Measurements from ENCODE around the gene CLSTN3.
"Not testable (repeated sequence)": the region's sequence is repeated elsewhere in the genome, so short reads cannot be mapped to it uniquely, and the experiment has no call there.

CLSTN3 gene

DNA sequence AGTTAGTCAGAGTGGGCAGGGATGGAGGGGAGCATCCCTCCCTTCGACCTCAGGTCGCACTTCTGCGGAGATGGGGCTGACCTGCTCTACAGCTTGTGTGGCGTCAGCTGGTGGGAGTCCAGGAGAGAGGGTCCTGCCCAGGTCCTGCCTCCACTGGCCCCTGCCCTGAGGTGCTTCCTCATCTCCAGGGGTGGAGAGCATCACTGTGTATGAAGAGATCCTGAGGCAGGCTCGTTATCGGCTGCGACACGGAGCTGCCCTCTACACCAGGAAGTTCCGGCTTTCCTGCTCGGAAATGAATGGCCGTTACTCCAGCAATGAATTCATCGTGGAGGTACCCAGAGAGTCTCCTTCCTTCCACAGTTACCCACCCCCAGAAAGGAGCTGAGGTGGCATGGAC, 20.2 kb downstream of the CLSTN3 start:
- DNase-seq (ENCODE audit: low spot score): no peak

DNA sequence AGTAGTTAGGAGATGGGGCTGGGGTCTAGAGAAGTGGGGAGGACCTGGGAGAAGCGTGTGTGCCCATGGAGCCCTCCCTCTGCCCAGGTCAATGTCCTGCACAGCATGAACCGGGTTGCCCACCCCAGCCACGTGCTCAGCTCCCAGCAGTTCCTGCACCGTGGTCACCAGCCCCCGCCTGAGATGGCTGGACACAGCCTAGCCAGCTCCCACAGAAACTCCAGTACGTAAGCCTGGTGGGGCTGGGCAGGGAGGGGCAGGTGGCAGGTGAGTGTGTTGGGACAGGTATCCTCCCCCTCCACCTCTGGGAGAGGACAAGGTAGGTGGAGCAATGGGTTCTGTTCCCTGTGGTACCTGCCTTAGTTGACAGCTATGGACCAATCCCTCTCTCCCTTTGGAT, 20.7 kb downstream of the CLSTN3 start:
- no peak for DNase-seq (ENCODE audit: low spot score)

DNA sequence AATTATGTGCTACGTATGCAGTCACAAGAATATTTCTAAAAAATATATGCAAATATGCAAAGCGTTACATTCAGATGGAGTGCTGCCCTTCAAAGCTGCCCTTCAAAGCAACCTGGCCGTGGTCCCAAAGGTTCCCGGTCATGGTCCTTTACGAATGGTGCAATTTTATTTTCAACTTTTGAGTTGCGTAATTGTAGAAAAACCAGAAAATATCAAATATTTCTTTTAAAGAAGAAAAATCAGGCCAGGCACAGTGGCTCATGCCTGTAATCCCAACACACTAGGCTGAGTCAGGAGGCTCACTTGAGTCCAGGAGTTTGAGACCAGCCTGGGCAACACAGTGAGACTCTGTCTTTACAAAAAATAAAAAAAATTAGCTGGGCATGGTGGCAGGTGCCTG, 21.4 kb downstream of the CLSTN3 start:
- no peak for DNase-seq (ENCODE audit: low spot score)

DNA sequence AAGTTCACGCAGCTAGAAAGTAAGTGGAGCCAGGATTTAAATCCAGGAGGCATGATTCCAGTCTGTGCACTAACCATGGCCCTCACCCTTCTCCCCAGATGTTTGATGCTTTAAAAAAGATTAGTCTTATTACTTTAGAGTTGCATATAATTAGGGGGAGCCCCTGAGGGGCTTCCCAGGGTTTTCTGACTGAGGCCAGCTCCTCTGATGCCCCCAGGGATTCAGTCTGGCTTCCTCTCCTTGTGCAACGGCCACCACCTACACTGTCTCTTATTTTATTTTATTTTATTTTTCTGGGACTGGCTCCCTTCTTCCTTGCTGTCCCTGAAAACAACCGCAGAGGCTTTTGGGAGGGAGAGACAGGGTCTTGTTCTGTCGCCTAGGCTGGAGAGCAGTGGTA, 22.6 kb downstream of the CLSTN3 start:
- DNase-seq (ENCODE audit: low spot score): no peak

DNA sequence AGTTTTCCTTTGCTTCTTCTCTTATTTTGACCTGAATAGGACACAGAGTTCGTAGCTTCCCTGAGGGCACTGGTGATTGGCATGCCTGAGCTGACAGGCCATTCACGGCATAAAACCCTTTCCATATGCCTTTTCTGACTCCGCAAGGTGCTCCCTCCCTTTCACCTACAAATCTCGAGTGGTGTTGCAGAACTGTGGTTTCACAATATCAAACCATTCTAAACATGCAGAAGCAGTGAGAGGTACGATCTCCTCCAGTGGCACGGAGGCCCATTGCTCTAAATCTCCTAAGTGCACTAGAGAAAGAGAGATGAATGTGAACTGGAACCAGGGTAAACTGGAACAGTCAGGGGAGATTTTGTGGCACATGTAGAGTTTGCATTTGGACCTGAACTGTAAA, 23.9 kb downstream of the CLSTN3 start:
- no peak for DNase-seq (ENCODE audit: low spot score)

DNA sequence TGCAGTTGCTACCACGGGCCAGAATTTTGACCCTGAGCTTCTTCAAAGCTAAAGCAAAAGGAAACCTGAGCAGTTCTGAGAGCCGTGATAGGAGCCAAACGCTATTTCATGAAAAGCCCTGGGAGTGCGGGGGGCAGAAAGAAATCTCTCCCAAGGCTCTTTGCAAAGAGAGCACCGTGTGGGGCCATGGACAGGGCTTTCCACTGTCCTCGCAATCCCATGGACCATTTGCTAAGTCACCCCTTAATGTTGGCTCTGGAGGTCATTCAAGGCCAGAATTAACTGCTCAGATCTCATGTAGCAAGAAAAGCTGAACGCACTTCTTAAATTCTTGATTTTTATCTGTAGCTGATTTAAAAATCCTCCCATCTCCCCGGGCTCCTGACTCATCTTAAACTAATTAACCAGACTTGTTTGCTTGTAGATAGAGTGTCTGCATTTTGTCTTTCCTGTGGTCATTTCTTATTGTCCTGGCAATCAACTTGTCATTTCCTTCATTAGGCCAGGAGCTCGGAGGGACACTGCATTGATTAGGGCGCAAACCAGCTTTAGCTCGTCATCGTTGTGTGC, 24.8 kb downstream of the CLSTN3 start:
- no peak for DNase-seq (ENCODE audit: low spot score)

DNA sequence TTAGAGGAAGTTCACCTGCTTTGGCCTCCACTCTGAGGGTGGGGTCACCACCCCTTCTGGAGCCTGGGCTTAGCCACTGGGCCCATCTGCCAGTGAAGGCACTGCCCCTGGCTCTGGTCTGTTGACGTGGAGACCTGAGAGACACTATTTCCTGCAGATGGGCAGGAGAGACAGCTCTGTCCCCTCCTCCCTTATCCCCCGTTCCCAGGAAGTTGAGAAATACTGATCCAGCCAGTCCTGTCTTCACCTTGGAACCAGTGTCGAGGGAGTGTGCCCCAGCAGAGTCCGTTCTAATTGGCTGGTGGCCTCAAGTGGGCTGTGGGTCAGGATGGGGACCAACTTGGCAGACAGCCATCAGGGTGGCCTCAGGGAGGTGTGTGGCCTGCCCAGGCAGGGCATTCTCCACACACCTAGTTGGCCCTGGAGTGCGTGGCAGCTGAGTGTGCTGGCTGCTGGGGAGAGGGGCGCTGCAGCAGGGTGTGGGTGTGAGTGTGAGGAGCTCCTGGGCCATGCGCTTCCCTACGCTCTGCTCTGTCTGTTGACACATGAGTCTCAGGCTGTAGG, 25.4 kb downstream of the CLSTN3 start:
- DNase-seq (ENCODE audit: low spot score): no peak

DNA sequence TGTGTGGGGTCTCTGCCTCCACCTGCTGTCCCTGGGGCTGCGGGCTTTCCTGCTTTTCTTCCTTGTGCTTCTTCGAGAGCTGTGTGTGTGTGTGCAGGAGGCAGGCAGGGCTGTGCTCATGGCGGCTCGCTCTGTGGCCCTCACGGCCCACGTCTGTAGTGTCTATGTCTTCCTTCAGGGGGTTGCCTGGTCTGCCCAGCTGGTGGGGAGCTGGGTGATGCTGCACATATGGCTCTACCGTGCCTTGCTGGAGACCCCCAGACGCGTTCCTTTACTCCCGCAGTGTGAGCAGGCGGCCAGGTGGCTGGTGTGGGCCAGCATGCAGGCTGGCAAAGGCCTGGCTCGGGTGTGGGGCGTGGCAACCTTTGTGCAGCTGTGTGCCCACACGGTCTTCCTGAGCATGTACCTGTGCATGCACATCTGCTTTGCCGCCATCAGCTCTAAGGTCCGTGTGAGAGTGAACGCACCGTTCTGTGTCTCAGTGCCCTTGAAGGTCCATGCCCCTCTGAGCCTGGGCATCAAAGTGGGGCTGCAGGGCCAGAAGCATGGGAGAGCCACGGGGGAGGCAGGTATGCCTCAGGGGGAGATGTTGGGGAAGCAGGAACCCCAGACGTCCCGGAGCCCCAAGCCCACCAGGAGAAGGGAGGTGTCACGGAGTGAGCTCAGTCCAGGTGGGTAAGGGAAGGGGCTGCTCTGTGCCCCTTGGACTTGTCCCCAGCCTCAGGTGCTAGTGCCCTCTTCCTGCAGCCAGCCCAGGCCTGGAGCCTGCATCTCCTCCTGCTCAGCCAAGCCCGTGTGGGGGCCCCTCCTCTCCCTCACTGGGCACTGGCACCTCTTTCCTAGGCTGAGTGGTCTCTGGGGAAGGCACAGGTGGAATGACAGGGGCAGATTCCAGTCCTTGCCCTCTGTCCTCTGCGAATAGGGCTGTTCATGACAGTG, 26.4 kb downstream of the CLSTN3 start:
- no peak for DNase-seq (ENCODE audit: low spot score)

DNA sequence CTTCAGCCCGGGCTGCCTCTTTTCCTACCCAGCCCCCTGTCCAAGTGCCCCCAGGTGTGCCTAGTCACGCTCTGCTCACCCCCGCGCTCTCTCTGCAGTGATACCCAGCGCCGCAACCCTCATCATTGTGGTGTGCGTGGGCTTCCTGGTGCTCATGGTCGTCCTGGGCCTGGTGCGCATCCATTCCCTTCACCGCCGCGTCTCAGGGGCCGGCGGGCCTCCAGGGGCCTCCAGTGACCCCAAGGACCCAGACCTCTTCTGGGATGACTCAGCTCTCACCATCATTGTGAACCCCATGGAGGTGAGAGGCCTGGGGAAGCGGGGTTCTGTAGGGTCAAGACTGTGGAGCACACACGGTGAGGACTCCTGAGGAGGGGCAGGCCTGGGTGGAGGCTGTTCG, 27.2 kb downstream of the CLSTN3 start:
- DNase-seq (ENCODE audit: low spot score): no peak

DNA sequence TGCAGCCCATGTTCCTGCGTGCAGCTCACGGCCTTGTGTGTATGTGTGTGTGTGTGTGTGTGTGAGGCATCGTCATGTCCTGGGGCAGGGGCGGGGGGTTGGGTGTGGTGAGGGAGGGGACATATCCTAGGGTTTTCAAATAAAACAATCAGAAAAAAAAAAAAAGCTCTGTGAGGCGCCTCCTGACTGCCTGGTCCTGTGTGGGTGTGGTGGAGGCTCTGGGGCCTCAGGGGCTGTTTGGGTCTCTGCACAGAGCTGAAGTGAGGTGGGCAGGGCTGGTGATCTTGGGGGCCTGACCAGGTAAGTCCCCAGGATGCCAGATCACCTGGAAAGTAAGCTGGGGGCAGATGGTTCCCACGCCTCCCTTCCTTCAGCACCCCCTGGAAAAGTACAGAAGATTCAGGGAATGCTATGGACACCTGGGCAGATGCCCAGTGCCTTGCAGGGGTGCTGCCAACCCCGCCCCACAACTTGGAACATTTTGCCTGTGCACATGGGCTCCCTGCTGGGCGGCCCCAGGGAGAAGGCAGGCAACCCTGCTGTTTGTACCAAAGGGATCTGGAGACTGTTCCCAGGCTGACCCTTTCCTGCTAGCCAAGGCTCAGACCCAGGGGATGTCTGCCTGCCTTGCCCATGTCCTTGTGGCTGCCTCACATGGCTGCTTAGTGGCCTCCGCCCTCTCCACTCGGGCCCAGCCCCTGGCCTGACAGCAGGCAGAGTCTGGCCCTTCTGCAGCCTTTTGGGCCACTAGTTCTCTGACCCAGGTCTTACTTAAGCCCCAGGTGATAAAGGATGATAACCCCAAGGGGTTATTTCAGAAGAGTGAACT, 28.8 kb downstream of the CLSTN3 start:
- no peak for DNase-seq (ENCODE audit: low spot score)

DNA sequence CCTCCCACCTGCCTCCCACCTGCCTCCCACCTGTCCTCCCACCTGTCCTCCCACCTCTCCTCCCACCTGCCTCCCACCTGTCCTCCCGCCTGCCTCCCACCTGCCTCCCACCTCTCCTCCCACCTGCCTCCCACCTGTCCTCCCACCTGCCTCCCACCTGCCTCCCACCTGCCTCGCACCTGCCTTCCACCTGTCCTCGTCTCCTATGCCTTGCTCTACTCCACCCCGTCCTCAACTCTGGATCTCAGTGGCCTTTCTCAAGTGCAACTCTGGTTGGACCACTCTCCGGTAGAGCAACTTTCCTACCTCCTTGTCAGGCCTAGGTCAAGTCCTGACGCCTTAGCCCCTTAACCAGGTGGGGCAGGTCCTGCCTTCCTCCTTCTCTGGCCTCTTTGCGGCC, 30.0 kb downstream of the CLSTN3 start:
- no peak for DNase-seq (ENCODE audit: low spot score)

DNA sequence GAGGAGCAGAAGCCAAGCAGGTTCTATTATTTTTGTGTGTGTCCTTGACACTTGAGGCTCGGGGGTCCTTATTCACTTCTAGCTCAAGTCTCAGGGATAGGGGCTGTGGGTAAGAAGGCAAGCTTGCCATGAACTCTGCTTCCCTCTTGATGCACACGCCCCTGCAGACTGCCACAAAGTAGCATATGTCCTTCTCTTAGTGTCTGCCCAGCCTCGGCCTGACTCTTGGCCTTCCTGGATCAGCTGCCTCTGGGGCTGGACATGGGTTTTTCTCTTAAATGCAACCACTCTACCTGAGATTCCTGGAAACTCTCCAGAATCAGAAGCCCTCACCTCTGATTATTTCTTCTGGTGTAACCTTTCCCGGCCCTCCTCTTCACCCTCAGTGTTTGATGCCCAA, 31.2 kb downstream of the CLSTN3 start:
- DNase-seq (ENCODE audit: low spot score): no peak

DNA sequence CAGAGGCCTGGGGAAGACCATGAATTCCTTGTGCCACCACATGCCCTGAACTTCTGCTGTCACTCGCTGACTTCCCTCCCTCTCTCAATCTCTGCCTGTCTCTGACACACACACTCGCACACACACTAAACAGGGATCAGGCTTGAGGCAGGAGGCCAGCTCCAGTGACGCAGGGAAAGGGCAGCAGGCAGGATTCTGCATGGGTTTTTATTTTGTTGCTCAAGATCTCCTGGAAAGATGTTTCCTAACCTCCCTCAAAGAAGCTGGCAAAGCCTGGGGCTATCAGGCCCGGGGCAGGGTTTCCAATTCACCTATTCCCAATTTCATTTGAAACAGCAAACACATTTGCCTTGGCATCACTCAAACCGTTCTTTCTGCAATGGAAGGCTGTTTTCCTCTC, 31.6 kb downstream of the CLSTN3 start:
- DNase-seq (ENCODE audit: low spot score): no peak

DNA sequence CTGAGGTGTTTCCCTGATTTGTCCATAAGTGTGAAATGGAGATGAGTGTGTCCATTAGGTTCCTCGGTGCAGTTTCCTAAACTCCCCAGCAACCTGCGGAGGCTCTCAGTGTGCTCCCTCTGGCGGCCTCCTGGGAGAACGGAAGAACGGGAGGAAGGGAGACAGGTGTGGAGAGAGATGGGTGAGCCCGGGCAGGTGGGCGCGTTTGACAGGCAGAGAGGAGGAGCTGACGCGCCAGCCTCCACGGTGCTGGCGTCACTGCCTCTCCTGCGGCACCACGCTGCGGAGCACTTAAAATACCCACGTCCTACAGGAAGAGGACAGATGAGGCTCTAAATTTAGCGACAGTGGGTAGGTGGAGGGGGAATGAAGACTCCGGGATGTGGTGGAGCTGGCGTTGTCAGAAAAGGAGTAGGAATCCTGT, 32.5 kb downstream of the CLSTN3 start:
- no peak for DNase-seq (ENCODE audit: low spot score)

DNA sequence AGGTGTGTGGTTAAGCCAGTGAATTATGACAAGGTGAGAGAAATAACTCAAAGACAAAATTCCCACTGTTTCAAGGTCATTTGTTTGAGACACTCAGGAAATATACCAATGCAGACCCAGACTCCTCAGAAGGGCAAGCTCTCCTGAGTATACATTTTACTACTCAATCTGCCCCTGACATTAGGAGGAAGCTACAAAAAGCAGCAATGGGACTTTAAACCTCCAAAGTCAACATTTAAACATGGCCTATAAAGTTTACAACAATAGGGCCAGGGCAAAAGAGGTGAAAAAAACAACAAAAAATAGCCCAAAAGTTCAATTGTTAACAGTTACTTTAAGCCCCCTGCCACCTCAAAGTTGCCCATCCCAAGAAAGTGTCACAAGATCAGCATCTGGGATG, 39.8 kb downstream of the CLSTN3 start:
- DNase-seq (ENCODE audit: low spot score): no peak

DNA sequence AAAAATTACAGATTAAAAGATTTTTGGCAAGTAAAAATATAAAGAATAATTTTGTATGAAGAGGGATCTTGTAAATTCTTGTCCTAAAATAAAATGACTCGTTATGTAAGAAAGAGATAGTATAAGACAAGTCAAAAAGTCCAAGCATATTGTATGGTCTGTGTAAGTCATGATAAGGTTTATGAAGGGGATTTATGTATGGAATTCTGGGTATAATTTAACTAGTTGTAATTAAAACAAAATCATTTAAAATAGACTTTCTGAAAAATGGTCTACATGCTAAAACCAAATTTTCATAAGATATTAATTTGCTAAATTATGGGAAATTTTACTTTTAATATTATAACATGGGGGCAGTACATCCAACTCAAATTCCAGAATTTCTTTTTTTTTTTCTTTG, 41.7 kb downstream of the CLSTN3 start:
- no peak for DNase-seq (ENCODE audit: low spot score)

DNA sequence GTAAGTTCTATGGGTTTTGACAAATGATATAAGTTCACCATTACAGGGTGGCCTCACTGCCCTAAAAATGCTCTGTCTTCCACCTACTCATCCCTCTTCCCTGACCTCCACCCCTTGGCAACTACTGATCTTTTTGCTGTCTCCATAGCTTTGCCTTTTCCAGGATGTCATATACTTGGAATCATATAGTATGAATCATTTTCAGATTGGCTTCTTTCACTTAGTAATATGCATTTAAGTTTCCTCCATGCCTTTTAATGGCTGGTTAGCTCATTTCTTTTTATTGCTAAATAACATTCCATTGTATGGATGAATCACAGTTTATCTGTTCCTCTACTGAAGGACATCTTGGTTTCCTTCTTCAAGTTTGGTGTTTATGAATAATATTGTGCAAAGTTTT, 45.3 kb downstream of the CLSTN3 start:
- no peak for DNase-seq (ENCODE audit: low spot score)

DNA sequence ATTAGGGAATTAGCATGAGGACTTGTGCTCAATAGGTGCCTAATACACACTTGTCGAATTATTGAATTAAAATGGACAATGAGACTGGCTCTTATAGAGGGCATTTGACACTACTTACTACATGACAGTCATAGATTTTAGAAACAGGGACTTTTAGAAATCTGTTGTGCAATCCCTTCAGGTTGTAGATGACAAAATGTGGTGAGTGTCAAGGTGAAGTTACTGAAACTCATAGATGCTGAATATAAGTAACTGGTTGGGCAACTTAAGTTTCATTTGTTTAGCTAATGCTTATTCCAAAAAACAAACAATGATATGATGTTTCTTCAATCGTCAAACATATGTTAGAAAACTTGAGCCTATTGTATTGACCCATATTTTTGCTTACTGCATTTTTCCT, 46.4 kb downstream of the CLSTN3 start:
- no peak for DNase-seq (ENCODE audit: low spot score)

DNA sequence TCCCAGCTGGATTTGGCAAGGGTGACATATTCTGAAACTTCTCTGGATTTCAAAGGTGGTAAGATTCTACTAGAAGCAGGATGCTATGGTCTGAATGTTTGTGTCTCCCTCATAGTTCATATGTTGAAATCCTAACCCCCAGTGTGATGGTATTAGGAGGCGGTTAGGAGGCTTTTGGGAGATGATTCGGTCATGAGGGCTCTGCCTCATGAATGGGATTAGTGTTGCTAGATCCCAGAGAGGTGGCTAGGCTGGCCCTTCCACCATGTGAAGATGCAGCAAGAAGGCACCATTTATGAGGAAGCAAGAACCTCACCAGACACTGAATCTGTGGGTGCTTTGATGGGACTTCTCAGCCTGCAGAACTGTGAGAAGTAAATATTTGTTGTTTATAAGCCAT, 48.3 kb downstream of the CLSTN3 start:
- DNase-seq (ENCODE audit: low spot score): no peak

DNA sequence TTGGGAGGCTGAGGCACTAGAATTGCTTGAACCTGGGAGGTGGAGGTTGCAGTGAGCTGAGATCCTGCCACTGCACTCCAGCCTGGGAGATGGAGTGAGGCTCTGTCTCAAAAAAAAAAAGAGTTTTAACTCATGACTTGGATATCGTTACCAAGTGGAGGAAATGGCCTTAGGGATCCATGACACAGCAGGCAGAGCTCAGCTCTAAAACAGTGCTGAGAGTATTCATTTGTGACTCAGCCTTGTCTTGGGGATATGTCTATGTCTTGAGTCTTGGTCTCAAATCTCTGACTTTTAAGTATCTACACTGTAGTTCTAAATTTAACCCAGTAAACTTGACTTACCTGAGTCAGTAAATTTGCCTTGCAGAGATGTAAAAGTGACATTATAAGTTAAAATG, 50.5 kb downstream of the CLSTN3 start:
- DNase-seq (ENCODE audit: low spot score): no peak

DNA sequence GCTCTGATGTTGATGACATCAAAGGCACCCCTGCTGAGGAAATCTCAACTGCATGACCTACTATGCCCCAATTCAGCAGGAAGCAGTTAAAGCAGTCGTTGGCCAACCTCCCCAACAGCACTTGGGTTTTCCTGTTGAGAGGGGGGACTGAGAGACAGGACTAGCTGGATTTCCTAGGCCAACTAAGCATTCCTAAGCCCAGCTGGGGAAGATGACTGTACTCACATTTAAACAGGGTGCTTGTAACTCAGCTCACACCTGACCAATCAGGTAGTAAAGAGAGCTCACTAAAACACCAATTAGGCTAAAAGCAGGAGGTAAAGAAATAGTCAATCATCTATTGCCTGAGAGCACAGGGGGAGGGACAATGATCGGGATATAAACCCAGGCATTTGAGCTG, 55.9 kb downstream of the CLSTN3 start:
- DNase-seq (ENCODE audit: low spot score): not testable (repeated sequence)

DNA sequence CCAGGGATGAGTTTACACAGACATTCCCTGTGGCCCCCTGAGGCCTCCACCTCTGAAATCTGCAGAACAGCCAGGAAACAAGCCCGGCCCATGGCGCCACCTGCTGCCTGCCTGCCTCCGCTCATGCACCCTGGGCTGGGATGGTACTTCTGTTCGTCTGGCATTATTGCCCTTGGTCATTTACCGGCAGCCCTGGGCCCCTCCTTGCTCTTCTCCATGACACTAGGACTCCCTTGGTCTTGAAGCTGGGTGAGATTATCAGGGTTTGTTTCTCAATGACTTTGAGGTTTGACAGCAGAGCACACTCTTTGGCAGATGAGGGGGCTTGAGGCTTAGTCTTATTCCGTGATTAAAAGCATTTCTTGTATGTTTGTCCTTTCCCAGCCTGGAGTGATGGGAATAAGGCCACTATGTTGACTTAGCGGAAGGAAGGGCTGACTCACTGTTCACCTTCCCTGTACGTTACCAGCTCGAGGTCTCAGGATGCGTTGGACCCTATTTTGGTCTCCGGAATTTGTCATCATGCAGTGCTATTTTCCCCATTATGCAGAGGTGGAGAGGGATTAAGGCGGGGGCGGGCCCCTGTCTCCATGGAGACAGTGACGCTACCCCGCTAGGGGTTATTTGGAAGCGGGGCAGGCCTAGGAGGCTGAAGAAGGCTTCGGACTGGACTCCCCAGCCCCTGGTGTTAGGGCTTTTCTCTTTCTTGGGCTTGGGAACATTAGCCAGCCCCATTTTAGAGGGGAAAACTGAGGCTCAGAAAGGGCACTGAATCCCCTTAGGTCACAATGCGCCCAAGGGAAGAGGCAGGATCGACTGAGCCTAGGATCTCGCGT, 58.6 kb downstream of the CLSTN3 start:
- peak; percentile 66 for DNase-seq (ENCODE audit: low spot score)

Data from COLO829 (cell line).